ENCODE data around the gene TMEM92.

The TMEM92 gene

GRCh38 chr17:50274142-50274896, at the start of gene TMEM92:
Gene TMEM92 (plus strand): TSS chr17:50274466. CDS start chr17:50274502, 36 bp downstream.
- DNase-seq (ENCODE audit: low read depth in 2 of 2), result no peak

DNA sequence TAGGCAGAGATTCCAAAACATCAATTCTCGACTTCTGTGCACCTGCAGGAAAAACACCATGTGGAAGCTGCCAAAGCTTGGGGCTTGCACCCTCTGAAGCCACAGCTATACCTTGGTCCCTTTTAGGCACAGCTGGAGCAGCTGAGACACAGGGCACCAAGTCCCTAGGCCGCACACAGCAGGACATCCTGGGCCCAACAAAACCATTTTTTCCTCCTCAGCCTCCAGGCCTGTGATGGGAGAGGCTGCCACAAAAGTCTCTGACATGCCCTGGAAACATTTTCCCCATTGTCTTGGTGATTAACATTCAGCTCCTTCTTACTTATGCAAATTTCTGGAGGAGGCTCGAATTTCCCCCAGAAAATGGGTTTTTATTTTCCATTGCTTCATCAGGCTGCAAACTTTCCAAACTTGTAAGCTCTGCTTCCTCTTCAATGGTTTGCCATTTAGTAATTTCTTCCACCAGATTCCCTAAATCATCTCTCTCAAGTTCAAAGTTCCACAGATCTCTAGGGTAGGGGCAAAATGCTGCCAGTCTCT, 48.5 kb upstream of the TMEM92 start:
- no peak for DNase-seq (ENCODE audit: low read depth in 2 of 2)

GRCh38 chr17:50234581-50234980, 39.7 kb upstream of the TMEM92 start:
- DNase-seq (ENCODE audit: low read depth in 2 of 2), result no peak

- no peak for DNase-seq (ENCODE audit: low read depth in 2 of 2)
Observed at GRCh38 chr17:50237901-50238300, 36.4 kb upstream of the TMEM92 start.

- DNase-seq (ENCODE audit: low read depth in 2 of 2), result no peak
Observed at GRCh38 chr17:50238601-50239280, 35.5 kb upstream of the TMEM92 start.

- DNase-seq (ENCODE audit: low read depth in 2 of 2), result no peak
Observed at GRCh38 chr17:50239937-50240336, 34.3 kb upstream of the TMEM92 start.

- DNase-seq (ENCODE audit: low read depth in 2 of 2), result no peak
Observed at GRCh38 chr17:50240851-50241250, 33.4 kb upstream of the TMEM92 start.

DNA sequence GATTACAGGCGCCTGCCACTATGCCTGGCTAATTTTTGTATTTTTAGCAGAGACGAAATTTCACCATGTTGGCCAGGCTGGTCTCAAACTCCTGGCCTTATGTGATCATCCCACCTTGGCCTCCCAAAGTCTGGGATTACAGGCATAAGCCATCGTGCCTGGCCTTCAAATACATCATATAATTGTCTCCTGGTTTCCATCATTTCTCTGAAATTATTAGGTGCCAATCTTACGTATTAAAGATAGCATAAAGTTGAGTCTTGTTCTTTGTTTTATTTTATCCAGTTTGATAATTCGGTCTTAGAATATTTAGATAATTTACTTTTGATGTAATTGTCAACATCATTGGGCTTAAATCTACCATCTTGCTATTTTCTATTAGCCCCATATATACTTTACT, 32.8 kb upstream of the TMEM92 start:
- no peak for DNase-seq (ENCODE audit: low read depth in 2 of 2)

DNA sequence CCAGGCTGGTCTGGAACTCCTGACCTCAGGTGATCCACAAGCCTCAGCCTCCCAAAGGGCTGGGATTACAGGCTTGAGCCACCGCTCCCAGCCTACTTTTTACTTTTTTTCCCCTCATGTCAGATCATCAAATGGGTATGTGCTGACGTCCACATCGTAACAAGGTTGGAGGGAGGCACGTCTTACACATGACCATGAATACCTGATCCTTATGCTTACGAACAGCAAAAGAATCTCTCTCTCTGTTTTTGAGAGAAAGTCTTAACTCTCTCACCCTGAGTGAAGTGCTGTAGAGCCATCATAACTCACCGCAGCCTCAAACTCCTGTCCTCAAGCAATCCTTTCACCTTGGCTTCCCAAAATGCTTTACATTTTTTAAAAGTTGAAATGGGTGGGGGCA, 29.5 kb upstream of the TMEM92 start:
- DNase-seq (ENCODE audit: low read depth in 2 of 2), result no peak

DNA sequence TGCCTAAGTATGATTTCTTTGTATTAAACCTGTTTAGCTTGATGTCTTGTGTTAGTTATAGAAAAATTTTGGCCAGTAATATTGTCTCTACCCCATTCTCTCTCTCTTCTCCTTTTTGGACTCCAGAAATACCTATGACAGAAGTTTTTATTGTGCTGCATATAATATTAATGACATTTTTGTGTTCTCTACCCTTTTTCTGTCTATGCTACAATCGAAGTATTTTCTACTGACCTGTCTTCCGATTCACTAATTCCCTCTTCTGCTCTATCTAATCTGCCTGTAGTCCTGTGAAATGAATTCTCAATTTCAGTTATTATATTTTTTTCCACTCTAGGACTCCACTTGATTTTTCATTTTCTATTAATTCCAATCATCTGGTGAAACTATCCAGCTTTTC, 26.0 kb upstream of the TMEM92 start:
- DNase-seq (ENCODE audit: low read depth in 2 of 2), result no peak

DNA sequence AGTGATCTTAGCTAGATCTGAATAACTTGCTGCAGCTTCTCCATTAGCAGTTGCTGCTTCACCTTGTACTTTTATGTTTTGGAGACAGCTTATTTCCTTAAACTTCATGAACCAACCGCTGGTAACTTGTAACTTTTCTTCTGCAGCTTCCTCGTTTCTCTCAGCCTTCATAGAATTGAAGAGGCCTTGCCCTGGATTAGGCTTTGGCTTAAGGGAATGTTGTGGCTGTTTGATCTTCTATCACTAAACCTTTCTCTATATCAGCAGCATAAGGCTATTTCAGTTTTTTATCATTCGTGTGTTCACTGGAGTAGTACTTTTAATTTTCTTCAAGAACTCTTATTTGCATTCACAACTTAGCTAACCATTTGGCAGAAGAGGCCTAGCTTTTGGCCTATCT, 21.5 kb upstream of the TMEM92 start:
- no peak for DNase-seq (ENCODE audit: low read depth in 2 of 2)

DNA sequence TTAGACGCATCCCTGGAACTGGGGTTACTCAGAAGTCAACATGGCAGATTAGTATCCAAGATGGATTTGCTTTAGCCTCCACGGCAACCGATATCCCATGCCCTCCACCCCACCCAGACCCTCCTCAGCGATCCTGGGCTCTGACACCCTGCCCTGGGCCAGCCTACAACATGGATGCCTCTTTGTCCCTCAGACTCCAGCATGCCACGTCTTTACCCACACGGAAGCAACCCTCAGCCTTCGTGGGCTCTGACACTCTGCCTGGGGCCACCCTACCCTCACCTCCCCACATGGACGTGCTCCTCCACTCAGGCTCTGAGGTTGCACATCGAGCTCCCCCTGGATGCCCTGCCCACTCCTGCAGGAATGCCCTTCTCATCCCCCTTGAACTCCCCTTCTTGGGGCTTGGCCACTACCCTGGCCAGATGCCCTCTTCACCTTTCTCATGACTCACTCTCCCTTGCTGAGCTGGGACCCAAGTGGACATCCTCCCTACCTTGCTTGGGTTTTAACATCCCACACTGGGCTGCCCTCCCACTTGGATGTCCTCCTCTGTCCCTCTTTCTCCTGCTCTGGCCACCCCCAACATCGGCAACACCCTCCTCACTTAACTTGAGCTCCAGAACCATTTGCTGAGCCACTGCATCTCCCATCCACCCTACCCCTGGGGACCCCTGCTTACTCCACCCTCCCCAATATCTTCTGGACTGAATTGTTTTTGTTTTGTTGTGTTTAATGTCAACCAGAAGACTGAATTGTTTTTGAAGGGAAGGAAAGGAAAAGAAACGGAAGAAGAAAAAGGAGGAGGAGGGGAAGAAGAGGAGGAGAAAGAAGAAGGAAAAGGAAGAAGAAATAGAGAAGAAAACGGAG, 18.3 kb upstream of the TMEM92 start:
- no peak for DNase-seq (ENCODE audit: low read depth in 2 of 2)

DNA sequence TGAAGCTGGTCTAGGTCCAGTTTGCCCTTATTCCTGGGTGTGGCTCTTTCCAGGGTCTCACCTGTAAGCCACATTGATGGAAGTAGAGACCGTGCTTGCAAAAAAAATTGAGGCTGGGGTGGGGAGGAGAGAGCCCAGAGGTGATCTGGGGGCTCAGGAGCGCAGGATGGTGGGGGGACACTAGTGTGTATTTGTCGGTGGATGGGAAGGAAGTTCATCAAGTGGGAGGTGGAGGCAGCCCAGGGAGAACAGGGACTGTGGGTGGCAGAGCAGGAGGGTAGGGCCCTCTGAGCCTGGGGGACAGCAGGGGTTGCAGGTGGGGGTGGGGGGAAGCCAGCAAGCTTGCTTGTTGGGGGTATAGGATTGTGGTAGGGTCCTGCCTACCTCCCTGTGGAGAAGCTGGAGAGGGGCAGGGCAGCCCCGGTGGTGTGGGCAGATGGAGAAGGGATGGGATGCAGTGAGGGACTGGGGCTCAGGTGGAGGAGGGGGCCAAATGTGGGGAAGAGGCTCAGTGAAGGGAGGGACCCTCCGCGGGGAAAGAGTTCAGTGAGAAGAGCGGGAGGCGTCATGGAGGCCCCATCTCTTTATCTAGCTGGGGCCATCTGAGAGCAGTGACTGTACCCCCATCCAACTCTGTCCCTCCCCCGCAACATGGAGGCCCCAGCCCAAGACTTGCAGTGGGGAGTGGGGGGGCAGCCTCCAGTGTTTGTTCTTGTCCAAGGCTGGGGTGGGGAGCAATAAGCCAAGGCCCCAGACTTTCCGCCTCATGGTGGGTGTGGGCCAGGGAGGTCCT, 17.2 kb upstream of the TMEM92 start:
- no peak for DNase-seq (ENCODE audit: low read depth in 2 of 2)

DNA sequence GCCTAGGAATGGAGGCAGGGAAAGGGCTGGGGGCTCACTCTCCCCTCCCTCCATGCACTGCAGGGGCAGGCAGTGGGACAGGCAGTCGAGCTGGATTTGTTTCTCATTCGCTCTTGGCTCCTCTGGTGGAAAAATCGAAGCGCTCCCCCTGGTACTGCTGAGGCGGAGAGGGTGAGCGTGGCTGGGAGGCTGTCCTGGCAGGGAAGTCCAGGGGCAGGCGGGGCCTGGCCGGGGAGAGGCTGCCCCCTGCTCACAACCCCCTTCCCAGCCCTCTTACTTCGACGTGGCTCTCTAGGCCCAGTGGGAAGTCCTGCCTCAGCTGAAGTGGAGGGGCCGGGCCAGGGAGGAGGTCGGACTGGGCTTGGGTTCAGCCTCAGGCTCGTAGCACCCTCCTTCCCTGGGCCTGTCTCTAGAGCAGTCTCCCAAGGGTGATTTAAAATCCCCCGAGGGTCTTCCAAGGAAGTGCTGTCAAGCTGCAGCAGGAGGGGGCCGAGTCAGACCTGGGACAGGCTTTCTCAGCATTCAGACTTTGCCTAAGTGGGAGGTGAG, 16.5 kb upstream of the TMEM92 start:
- no peak for DNase-seq (ENCODE audit: low read depth in 2 of 2)

DNA sequence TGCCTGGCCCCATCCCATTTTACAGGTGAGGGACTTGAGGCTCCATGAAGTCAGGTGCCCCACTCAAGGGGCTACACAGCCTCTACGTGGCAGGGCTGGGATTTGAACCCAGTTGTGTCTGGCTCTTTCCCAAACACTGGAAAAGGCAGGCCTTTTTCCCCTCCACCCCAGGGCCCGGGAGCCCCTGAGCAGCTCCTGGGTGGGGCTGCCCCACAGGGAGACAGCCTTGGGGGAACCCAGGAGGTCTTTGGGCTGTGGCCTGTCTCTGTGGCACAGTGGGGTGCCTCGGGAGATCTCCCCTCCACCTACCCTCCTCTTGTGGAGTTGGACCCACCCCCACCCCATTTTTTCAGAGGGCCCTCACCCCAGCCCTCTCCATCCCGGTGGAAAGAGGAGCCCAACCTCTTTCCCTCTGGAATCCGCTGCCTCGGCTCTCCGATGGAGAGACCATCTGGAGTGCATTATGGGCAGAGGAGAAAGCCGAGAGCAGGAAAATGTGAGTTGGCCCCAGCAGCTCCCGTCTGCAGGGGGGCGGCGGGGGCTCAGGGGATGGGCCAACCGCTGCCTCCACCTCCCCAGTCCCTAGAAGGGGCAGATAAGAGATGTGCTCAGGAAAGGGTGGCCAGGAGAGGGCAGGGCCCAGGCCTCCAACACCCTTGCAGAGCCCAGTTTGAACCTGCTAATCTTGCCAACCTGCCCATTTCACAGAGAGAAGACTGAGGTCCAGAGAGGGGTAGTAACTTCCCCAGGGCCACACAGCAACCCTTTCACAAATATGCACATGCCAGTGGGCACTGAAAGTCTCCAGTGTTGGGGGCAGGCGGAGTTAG, 15.4 kb upstream of the TMEM92 start:
- no peak for DNase-seq (ENCODE audit: low read depth in 2 of 2)

- no peak for DNase-seq (ENCODE audit: low read depth in 2 of 2)
Observed at GRCh38 chr17:50259477-50260324, 14.6 kb upstream of the TMEM92 start.

DNA sequence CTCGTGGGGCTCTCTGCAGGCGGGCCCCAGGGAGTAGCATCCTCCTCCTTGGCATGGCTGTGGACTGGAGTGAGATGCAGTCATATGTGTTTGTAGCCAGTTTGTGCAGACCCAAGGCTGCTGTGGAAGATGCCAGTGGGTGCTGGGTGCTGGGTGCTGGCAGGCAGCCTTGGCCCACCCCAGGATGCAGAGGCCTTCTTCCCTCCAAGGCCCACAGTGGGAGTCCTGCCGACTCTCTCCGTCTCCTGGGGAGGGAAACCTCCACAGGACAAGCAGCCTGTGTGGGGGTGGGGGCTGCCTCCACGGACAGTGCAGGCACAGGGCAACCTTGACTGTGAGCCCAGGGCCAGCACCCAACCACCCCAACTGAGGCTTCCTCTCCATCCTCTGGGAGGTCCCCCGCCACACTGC, 13.8 kb upstream of the TMEM92 start:
- no peak for DNase-seq (ENCODE audit: low read depth in 2 of 2)

DNA sequence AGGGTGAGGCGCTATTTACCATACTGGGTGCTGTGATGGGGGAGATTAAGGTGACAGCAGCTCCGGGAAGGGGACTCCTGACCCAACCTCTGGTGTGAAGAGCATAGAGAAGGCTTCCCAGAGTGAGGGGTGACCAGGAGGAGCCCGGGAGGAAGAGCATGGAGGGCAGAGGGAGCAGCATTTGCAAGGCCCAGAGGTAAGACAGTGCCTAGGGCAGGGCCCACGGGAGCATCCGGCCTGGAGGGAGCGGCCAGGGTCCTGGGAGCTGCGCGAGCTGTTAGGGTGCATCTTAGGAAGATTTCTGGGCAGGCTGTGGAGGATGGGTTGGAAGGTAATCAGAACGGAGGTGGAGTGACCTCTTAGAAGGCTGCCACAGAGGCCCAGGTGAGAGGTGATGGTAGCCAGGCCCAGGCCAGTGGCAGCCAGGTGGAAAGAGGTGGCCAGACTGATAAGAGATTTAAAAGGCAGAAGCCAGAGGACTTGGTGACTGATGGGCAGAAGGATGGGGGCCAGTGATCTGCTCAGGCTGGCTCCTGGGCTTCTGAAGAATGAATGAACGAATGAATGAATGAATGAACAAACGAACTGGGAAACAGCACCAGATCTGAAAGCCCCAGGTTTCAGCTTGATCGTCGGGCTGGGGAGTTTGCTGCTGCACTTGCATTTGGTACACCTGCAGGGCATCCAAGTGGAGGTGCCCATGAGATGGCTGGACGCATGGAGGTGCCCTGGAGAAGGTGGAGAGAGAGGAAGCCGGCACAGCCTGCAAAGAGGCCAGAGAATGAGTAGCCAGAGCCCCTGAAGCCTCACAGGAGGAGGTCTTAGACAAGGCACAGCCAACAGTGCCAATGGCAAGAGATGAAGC, 13.0 kb upstream of the TMEM92 start:
- DNase-seq (ENCODE audit: low read depth in 2 of 2), result no peak

Data from activated CD8-positive, alpha-beta memory T cell treated with anti-CD3 and anti-CD28 coated beads for 4 hours (primary cell).